Measurements from ENCODE around the gene NDRG4. TPM values are rescaled to one million over a fixed set of nuclear protein-coding genes. Genes with fewer than 3 reads are reported as not detected.
A peak's percentile ranks its signal among the peaks of the same experiment; 100 is the strongest.

Gene NDRG4
- total RNA-seq, 2 donors from 2014 or later: 81.9 to 95.9 TPM

GRCh38 chr16:58515871-58516767, 16.2 kb downstream of the NDRG4 start:
- Mint-ChIP-seq H3K36me3 (ENCODE audit: low read depth) (peaks cover 47% of the 10 kb centered on the region), H3K4me1 (peaks cover 16% of the 10 kb centered on the region), H3K9me3 (no peaks in the 10 kb centered on the region), H3K4me3 (peak overlapping the region; percentile 89), H3K27me3 (ENCODE audit: insufficient read depth) (no peaks in the 10 kb centered on the region), H3K27ac (peak overlapping the region; percentile 98)
- peak; percentile 8 for TF ChIP-seq CTCF (conservative IDR thresholded peaks at IDR 0.05)
- Histone ChIP-seq H3K4me3 (ENCODE audit: low read length) (peak overlapping the region; percentile 92), H3K27me3 (ENCODE audit: control insufficient read depth, insufficient read depth, low read length, poor library complexity, severe bottlenecking) (no peaks in the 10 kb centered on the region), H3K36me3 (ENCODE audit: control insufficient read depth, insufficient read depth, low read length) (peaks cover 55% of the 10 kb centered on the region), H3K9ac (ENCODE audit: extremely low read depth, low read length, poor library complexity, severe bottlenecking) (peak overlapping the region; percentile 82), H3K9me3 (ENCODE audit: control insufficient read depth, low read length) (no peaks in the 10 kb centered on the region), H3K27ac (ENCODE audit: low read depth, low read length) (peak overlapping the region; percentile 50), H3K4me1 (ENCODE audit: control insufficient read depth, insufficient read depth, low read length) (peaks cover 5% of the 10 kb centered on the region)
- WGBS, 2 experiments (ENCODE audit: insufficient coverage in 1 of 2, insufficient read length in 1 of 2): 13 to 91% methylated on average over 6 to 65 of the region's 66 CpGs
- peak; percentile 89 for DNase-seq

GRCh38 chr16:58516768-58517107, 16.8 kb downstream of the NDRG4 start:
- peaks cover 55% of the 10 kb centered on the region for H3K36me3 ChIP-seq (ENCODE audit: control insufficient read depth, insufficient read depth, low read length)

More at GRCh38 chr16:58516768-58517107, 16.8 kb downstream of the NDRG4 start:
- Histone ChIP-seq H3K4me3 (ENCODE audit: low read length) (peak overlapping the region; percentile 73), H3K9ac (ENCODE audit: extremely low read depth, low read length, poor library complexity, severe bottlenecking) (no peak overlapping the region), H3K27ac (ENCODE audit: low read depth, low read length) (no peak overlapping the region), H3K9me3 (ENCODE audit: control insufficient read depth, low read length) (no peaks in the 10 kb centered on the region), H3K27me3 (ENCODE audit: control insufficient read depth, insufficient read depth, low read length, poor library complexity, severe bottlenecking) (no peaks in the 10 kb centered on the region), H3K4me1 (ENCODE audit: control insufficient read depth, insufficient read depth, low read length) (peaks cover 5% of the 10 kb centered on the region)
- no peak overlapping the region for H3K27ac Mint-ChIP-seq
- peaks cover 52% of the 10 kb centered on the region for H3K36me3 Mint-ChIP-seq (ENCODE audit: low read depth)
- no peak for DNase-seq
- H3K9me3 Mint-ChIP-seq: no peaks in the 10 kb centered on the region
- no peak for TF ChIP-seq CTCF (conservative IDR thresholded peaks at IDR 0.05)
- no peaks in the 10 kb centered on the region for H3K27me3 Mint-ChIP-seq (ENCODE audit: insufficient read depth)
- peak overlapping the region; percentile 89 for H3K4me3 Mint-ChIP-seq
- peaks cover 16% of the 10 kb centered on the region for H3K4me1 Mint-ChIP-seq
- 90 to 100% methylated on average over 1 to 3 of the region's 4 CpGs for WGBS, 2 experiments (ENCODE audit: insufficient coverage in 1 of 2, insufficient read length in 1 of 2)
